GM12878 (cell line): Measurements from ENCODE around the gene INPP1. TPM values are rescaled to one million over a fixed set of nuclear protein-coding genes. Genes with fewer than 3 reads are reported as not detected.

Experiments
- ATAC-seq: fragments of 200-7000 bp; cut with Tn5 transposase; 3 replicates; pipeline ENCODE4 v1.9.1; 2020; ENCODE audit warnings: mild to moderate bottlenecking, moderate library complexity
- BruUV-seq: library from RNA; stranded (reverse); fragments of 400-500 nt; replicated peaks from 2 replicates; lab custom pipeline; 2021; lab: Mats Ljungman, UMichigan
- CTCF ChIA-PET: fragments of 300-600 bp; sonication (Branson Sonifier 250); formaldehyde crosslinking; extraction: SDS; loops from one replicate; lab custom pipeline; 2021; ENCODE audit warnings: inconsistent platforms; lab: Yijun Ruan, JAX
- POLR2A ChIA-PET: fragments of 350-600 bp; formaldehyde crosslinking; extraction: SDS; loops from one replicate; lab custom pipeline; 2021; ENCODE audit warnings: inconsistent platforms; lab: Charles Lee
- RAD21 ChIA-PET: fragments of 300-600 bp; sonication (Branson Sonifier 250); formaldehyde crosslinking; loops from one replicate; lab custom pipeline; 2023; ENCODE audit warnings: antibody characterized with exemption; ENCODE audit not compliant: unreplicated experiment; lab: Charles Lee
- SMC1A ChIA-PET: fragments of 300-600 bp; sonication (Branson Sonifier 250); formaldehyde crosslinking; loops from one replicate; lab custom pipeline; 2023; ENCODE audit not compliant: unreplicated experiment, uncharacterized antibody; lab: Charles Lee
- DNase-seq: peaks from one replicate; pipeline ENCODE4 v3.0.0-alpha.2; 2011; ENCODE audit warnings: low read depth, low spot score
- FAIRE-seq: peaks from 3 replicates; lab custom pipeline; 2011; peaks lifted over from hg19 to GRCh38; lab: Jason Lieb, UNC
- H2AFZ ChIP-seq: 2 replicates; pipeline ENCODE4 v1.6.0; 2011; ENCODE audit warnings: low read depth, low read length, control low read depth; ENCODE audit not compliant: control insufficient read depth
- H3K27ac ChIP-seq: 2 replicates; pipeline ENCODE4 v1.5.1; 2011; ENCODE audit warnings: control low read depth; ENCODE audit not compliant: control insufficient read depth, insufficient read depth
- H3K27me3 ChIP-seq, 2 experiments: replicated peaks in 1 of 2; 2 replicates each; pipeline versions ENCODE4 v1.6.0 to v1.6.1; 2011; ENCODE audit warnings: low read length in 1 of 2; ENCODE audit not compliant: control insufficient read depth in 2 of 2, insufficient read depth in 2 of 2
- H3K36me3 ChIP-seq, 2 experiments: 2 replicates each; pipeline ENCODE4 v1.5.1; 2011; ENCODE audit warnings: low read length in 1 of 2; ENCODE audit not compliant: control insufficient read depth in 2 of 2, insufficient read depth in 2 of 2
- H3K4me1 ChIP-seq: 2 replicates; pipeline ENCODE4 v1.6.1; 2011; ENCODE audit warnings: mild to moderate bottlenecking, low read length, moderate library complexity, mixed read lengths; ENCODE audit not compliant: control insufficient read depth, insufficient read depth
- H3K4me2 ChIP-seq: 2 replicates; pipeline ENCODE4 v1.6.0; 2011; ENCODE audit warnings: control low read depth; ENCODE audit not compliant: control insufficient read depth, insufficient read depth
- H3K4me3 ChIP-seq: fragments of 200-600 bp; sonication (generic); 2 replicates; pipeline ENCODE4 v1.5.1; 2016
- H3K79me2 ChIP-seq: 2 replicates; pipeline ENCODE4 v1.6.0; 2011; ENCODE audit warnings: low read length; ENCODE audit not compliant: control insufficient read depth, insufficient read depth
- H3K9ac ChIP-seq: 2 replicates; pipeline ENCODE4 v1.8.0; 2011; ENCODE audit warnings: low read length, control low read depth, mixed read lengths; ENCODE audit not compliant: control insufficient read depth, insufficient read depth
- H3K9me3 ChIP-seq: replicated peaks from 3 replicates; pipeline ENCODE4 v1.5.1; 2011; ENCODE audit warnings: mild to moderate bottlenecking, low read length; ENCODE audit not compliant: control insufficient read depth, insufficient read depth
- H4K20me1 ChIP-seq: 2 replicates; pipeline ENCODE4 v1.6.0; 2011; ENCODE audit not compliant: control insufficient read depth, insufficient read depth
- BMI1 ChIP-seq: fragments of 450-650 bp; IDR thresholded peaks from 2 replicates; pipeline ENCODE4 v1.6.1; 2016; ENCODE audit warnings: mild to moderate bottlenecking, moderate library complexity, borderline replicate concordance
- CBX3 ChIP-seq: fragments of 200-600 bp; sonication (generic); IDR thresholded peaks from 2 replicates; pipeline ENCODE4 v1.6.1; 2016; ENCODE audit warnings: low read depth, borderline replicate concordance
- EED ChIP-seq: sonication (generic); IDR thresholded peaks from 2 replicates; pipeline ENCODE4 v1.6.1; 2016; ENCODE audit warnings: antibody characterized with exemption, low read depth
- ZNF622 ChIP-seq: fragments of 450-650 bp; IDR thresholded peaks from 2 replicates; pipeline ENCODE4 v1.6.1; 2017; ENCODE audit warnings: mild to moderate bottlenecking, inconsistent platforms
- WGBS: methylation state at CpG from one replicate; pipeline ENCODE4 v1.1.6; 2016; ENCODE audit warnings: low lambda C conversion rate; ENCODE audit not compliant: insufficient replicate concordance, insufficient coverage; ENCODE audit errors: missing lambda C conversion rate; 5-methylcytosine and 5-hydroxymethylcytosine counted together
- in situ Hi-C: fragments of 300-500 bp; cut with MboI; formaldehyde crosslinking; loops from 9 replicates; pipeline ENCODE4 v1.14.3; 2018; ENCODE audit warnings: mixed read lengths
- intact Hi-C: fragments of 100-400 bp; cut with micrococcal nuclease; formaldehyde crosslinking; loops from one replicate; pipeline ENCODE4 v1.14.2; 2022; ENCODE audit not compliant: unreplicated experiment
- polyA plus RNA-seq, 11 experiments: library from polyadenylated mRNA; depleted of rRNA in 4 of 11; unstranded in 6 of 11; stranded (reverse) in 5 of 11; fragments of >200 nt; fragmentation: Nextera tagmentation in 4 of 11; fragmentation: Illumina TruSeq in 1 of 11; extraction: Ambion mirVana in 4 of 11; extraction: Trizol in 1 of 11; gene quantifications; 1 replicate in 1 of 11; 2 replicates in 10 of 11; pipeline versions ENCODE4 v1.2.1 to v1.2.3, GENCODE V29; 2011 to 2016; ENCODE audit warnings: inconsistent platforms in 2 of 11, missing spikeins in 2 of 11, low read depth in 1 of 11
- total RNA-seq, 4 experiments: library from RNA; depleted of rRNA in 3 of 4; stranded (reverse); fragments of >200 nt in 3 of 4; fragmentation: Illumina TruSeq in 1 of 4; extraction: Trizol in 1 of 4; gene quantifications; 2 replicates each; pipeline versions ENCODE4 v1.2.1 to v1.2.3, GENCODE V29; 2013 to 2021
- TF ChIP-seq, protein P1 (sequence below): fragments of 450-650 bp; IDR thresholded peaks from 2 replicates; pipeline ENCODE4 v1.6.1; 2017; ENCODE audit warnings: borderline replicate concordance
- TF ChIP-seq, protein P2 (sequence below): fragments of 450-650 bp; IDR thresholded peaks from 2 replicates; pipeline ENCODE4 v1.6.1; 2017; ENCODE audit warnings: mild to moderate bottlenecking, low read depth, inconsistent platforms; ENCODE audit not compliant: poor library complexity, severe bottlenecking
- TF ChIP-seq, protein P3 (sequence below): IDR thresholded peaks from 2 replicates; pipeline ENCODE4 v1.6.1; 2012; ENCODE audit warnings: low read depth, low read length, improper control_type of control experiment
- TF ChIP-seq, protein P4 (sequence below): fragments of 450-650 bp; IDR thresholded peaks from 2 replicates; pipeline ENCODE4 v1.6.1; 2017; ENCODE audit warnings: mild to moderate bottlenecking, moderate library complexity

The INPP1 gene
- total and polyA plus RNA-seq, 10 of the 15 experiments (the other 5 are each of a cell fraction or from before 2014, with no cell fraction given), result 3.3 to 17.9 (median 11.1) TPM

DNA sequence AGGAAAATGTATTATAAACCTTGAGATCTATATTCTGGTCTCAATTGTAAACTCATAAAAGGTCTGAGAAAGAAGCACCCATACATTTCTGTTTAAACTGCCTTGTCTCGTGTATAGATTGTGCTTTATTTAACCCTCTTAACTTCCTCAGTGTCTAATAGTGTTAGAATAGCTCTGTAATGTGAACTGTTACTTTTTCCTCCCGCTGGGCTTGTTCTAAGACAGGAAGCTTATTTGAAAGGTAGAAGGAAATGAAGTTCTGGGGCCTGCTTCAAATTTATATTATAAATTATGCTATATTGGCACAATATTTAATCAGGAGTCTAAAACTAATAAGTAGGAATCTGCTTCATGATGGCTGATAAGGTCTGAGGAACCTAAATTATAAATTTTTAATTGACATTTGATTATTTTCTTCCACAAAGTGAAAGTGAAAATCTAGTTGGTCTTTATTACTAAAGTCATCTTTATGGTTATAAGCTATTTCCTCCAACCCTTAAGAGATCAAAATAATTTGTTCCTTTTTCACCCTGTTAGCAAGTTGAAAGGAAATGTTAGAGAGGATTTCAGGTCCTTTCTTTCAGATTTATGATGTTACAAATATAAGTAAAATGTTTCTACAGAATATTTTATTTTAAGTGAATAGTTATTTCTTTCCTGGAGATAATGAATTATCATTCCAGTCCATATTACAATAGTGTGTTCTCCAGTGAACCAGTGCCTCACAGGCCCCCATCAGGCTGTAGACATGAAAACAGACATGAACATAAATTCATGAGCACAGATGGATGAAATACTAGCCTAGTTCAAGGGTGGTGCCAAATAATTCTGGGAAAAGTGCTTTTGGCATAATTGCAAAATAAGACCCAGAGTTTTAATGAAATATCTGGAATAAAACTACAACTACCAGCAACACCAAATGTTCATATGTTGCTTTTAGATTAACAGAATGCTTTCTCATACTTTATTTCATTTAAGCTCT lies 72.7 kb downstream of the INPP1 start:
- H4K20me1 ChIP-seq, result no peaks in the 10 kb centered on the region
- FAIRE-seq, result no peak
- no peaks in the 10 kb centered on the region for H3K27me3 ChIP-seq
- BruUV-seq, result no TSS peak
- no peaks in the 10 kb centered on the region for H3K9me3 ChIP-seq
- H3K4me1 ChIP-seq, result peaks cover 13% of the 10 kb centered on the region
- peak overlapping the region; percentile 69 for H3K4me2 ChIP-seq
- ChIA-PET RAD21 (interaction anchor here (0.7 to 1.3 kb wide), 5 partner anchors 9 to 146 kb away, joined by 3 to 5 read pairs (median 3); no protein-coding TSS in a partner anchor), SMC1A (interaction anchor here (0.7 to 4.6 kb wide), 14 partner anchors 9 to 207 kb away, joined by 3 to 21 read pairs (median 4); no protein-coding TSS in a partner anchor), POLR2A (interaction anchor here (0.8 to 1.6 kb wide), 4 partner anchors 17 to 264 kb away, joined by 3 to 4 read pairs (median 3); no protein-coding TSS in a partner anchor), CTCF (interaction anchor here (1.0 to 1.6 kb wide), 6 partner anchors 9 to 241 kb away, joined by 3 to 5 read pairs (median 4); no protein-coding TSS in a partner anchor)
- intact Hi-C loops, result no loop called here
- H3K27ac ChIP-seq, result peak overlapping the region; percentile 71
- H3K79me2 ChIP-seq, result peaks cover 27% of the 10 kb centered on the region
- 0 out of 4 replicates have a peak, but pooled peaks cover 0 to 2% of the 10 kb centered on the region in 2 experiments for H3K36me3 ChIP-seq
- no peak overlapping the region for H3K4me3 ChIP-seq
- H2AFZ ChIP-seq, result peak overlapping the region; percentile 78
- no peak overlapping the region; the same call in 1 of the 2 replicates for H3K9ac ChIP-seq
- peak; percentile 55 for ATAC-seq
- DNase-seq, result no peak
- in situ Hi-C loops, result no loop called here
- 4% methylated on average over 2 of the region's 2 CpGs for WGBS
- no peak for TF ChIP-seq EED
- TF ChIP-seq CBX3, result no peak
- TF ChIP-seq, protein P1, sequence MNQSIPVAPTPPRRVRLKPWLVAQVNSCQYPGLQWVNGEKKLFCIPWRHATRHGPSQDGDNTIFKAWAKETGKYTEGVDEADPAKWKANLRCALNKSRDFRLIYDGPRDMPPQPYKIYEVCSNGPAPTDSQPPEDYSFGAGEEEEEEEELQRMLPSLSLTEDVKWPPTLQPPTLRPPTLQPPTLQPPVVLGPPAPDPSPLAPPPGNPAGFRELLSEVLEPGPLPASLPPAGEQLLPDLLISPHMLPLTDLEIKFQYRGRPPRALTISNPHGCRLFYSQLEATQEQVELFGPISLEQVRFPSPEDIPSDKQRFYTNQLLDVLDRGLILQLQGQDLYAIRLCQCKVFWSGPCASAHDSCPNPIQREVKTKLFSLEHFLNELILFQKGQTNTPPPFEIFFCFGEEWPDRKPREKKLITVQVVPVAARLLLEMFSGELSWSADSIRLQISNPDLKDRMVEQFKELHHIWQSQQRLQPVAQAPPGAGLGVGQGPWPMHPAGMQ, result no peak
- no peak for TF ChIP-seq BMI1
- TF ChIP-seq, protein P2, sequence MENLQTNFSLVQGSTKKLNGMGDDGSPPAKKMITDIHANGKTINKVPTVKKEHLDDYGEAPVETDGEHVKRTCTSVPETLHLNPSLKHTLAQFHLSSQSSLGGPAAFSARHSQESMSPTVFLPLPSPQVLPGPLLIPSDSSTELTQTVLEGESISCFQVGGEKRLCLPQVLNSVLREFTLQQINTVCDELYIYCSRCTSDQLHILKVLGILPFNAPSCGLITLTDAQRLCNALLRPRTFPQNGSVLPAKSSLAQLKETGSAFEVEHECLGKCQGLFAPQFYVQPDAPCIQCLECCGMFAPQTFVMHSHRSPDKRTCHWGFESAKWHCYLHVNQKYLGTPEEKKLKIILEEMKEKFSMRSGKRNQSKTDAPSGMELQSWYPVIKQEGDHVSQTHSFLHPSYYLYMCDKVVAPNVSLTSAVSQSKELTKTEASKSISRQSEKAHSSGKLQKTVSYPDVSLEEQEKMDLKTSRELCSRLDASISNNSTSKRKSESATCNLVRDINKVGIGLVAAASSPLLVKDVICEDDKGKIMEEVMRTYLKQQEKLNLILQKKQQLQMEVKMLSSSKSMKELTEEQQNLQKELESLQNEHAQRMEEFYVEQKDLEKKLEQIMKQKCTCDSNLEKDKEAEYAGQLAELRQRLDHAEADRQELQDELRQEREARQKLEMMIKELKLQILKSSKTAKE, result no peak
- TF ChIP-seq, protein P3, sequence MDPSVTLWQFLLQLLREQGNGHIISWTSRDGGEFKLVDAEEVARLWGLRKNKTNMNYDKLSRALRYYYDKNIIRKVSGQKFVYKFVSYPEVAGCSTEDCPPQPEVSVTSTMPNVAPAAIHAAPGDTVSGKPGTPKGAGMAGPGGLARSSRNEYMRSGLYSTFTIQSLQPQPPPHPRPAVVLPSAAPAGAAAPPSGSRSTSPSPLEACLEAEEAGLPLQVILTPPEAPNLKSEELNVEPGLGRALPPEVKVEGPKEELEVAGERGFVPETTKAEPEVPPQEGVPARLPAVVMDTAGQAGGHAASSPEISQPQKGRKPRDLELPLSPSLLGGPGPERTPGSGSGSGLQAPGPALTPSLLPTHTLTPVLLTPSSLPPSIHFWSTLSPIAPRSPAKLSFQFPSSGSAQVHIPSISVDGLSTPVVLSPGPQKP, result no peak
- TF ChIP-seq ZNF622, result no peak
- TF ChIP-seq, protein P4, sequence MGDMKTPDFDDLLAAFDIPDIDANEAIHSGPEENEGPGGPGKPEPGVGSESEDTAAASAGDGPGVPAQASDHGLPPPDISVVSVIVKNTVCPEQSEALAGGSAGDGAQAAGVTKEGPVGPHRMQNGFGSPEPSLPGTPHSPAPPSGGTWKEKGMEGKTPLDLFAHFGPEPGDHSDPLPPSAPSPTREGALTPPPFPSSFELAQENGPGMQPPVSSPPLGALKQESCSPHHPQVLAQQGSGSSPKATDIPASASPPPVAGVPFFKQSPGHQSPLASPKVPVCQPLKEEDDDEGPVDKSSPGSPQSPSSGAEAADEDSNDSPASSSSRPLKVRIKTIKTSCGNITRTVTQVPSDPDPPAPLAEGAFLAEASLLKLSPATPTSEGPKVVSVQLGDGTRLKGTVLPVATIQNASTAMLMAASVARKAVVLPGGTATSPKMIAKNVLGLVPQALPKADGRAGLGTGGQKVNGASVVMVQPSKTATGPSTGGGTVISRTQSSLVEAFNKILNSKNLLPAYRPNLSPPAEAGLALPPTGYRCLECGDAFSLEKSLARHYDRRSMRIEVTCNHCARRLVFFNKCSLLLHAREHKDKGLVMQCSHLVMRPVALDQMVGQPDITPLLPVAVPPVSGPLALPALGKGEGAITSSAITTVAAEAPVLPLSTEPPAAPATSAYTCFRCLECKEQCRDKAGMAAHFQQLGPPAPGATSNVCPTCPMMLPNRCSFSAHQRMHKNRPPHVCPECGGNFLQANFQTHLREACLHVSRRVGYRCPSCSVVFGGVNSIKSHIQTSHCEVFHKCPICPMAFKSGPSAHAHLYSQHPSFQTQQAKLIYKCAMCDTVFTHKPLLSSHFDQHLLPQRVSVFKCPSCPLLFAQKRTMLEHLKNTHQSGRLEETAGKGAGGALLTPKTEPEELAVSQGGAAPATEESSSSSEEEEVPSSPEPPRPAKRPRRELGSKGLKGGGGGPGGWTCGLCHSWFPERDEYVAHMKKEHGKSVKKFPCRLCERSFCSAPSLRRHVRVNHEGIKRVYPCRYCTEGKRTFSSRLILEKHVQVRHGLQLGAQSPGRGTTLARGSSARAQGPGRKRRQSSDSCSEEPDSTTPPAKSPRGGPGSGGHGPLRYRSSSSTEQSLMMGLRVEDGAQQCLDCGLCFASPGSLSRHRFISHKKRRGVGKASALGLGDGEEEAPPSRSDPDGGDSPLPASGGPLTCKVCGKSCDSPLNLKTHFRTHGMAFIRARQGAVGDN, result no peak
